IMR-90 (cell line): ENCODE data around the gene RBM39. TPM values are rescaled to one million over a fixed set of nuclear protein-coding genes. Genes with fewer than 3 reads are reported as not detected.

Experiments
- ATAC-seq: fragments of 200-7000 bp; cut with Tn5 transposase; 2 replicates; pipeline ENCODE4 v1.9.1; 2020; ENCODE audit warnings: low read depth, mild to moderate bottlenecking, moderate library complexity
- BruUV-seq: library from RNA; stranded (reverse); fragments of 400-500 nt; replicated peaks from 2 replicates; lab custom pipeline; 2021; lab: Mats Ljungman, UMichigan
- CTCF ChIA-PET: fragments of 300-600 bp; formaldehyde crosslinking; extraction: SDS; loops from one replicate; lab custom pipeline; 2021; ENCODE audit warnings: antibody characterized with exemption; lab: Yijun Ruan, JAX
- POLR2A ChIA-PET: fragments of 300-600 bp; sonication (Branson Sonifier 250); formaldehyde crosslinking; loops from one replicate; lab custom pipeline; 2022; ENCODE audit warnings: antibody characterized with exemption; ENCODE audit not compliant: unreplicated experiment; lab: Charles Lee
- DNase-seq: peaks from one replicate; pipeline ENCODE4 v3.0.0; 2013
- H2AFZ ChIP-seq: replicated peaks from 2 replicates; pipeline ENCODE3; 2013; ENCODE audit warnings: low read length, mild to moderate bottlenecking; ENCODE audit not compliant: poor library complexity
- H2AK5ac ChIP-seq: 2 replicates; pipeline ENCODE4 v1.6.1; 2013; ENCODE audit warnings: low read depth, low read length, inconsistent platforms
- H2AK9ac ChIP-seq: replicated peaks from 2 replicates; pipeline ENCODE3; 2013; ENCODE audit warnings: mild to moderate bottlenecking, low read depth, low read length, moderate library complexity; ENCODE audit not compliant: poor library complexity
- H2BK120ac ChIP-seq: 2 replicates; pipeline ENCODE4 v1.6.1; 2013; ENCODE audit warnings: low read depth, low read length, inconsistent platforms
- H2BK15ac ChIP-seq: 3 replicates; pipeline ENCODE4 v1.6.1; 2013; ENCODE audit warnings: low read depth, low read length, inconsistent platforms
- H2BK20ac ChIP-seq: 2 replicates; pipeline ENCODE4 v1.6.1; 2013; ENCODE audit warnings: low read depth, mild to moderate bottlenecking, inconsistent platforms, low read length, moderate library complexity
- H2BK5ac ChIP-seq: 2 replicates; pipeline ENCODE4 v1.6.1; 2013; ENCODE audit warnings: mild to moderate bottlenecking, low read depth, low read length, inconsistent platforms; ENCODE audit not compliant: poor library complexity, severe bottlenecking
- H3K14ac ChIP-seq: replicated peaks from 2 replicates; pipeline ENCODE4 v1.6.1; 2013; ENCODE audit warnings: low read depth, low read length, inconsistent platforms
- H3K18ac ChIP-seq: 2 replicates; pipeline ENCODE4 v1.6.1; 2013; ENCODE audit warnings: low read depth, low read length, control low read depth
- H3K23ac ChIP-seq: 2 replicates; pipeline ENCODE4 v1.6.1; 2013; ENCODE audit warnings: low read depth, low read length, inconsistent platforms
- H3K27ac ChIP-seq: 2 replicates; pipeline ENCODE4 v1.5.1; 2013; ENCODE audit warnings: mild to moderate bottlenecking, control low read depth, low read length; ENCODE audit not compliant: insufficient read depth
- H3K27me3 ChIP-seq: 2 replicates; pipeline ENCODE4 v1.6.1; 2013; ENCODE audit warnings: low read length; ENCODE audit not compliant: control insufficient read depth, insufficient read depth
- H3K36me3 ChIP-seq: 2 replicates; pipeline ENCODE4 v1.6.1; 2013; ENCODE audit warnings: low read length, mixed read lengths; ENCODE audit not compliant: control insufficient read depth, insufficient read depth
- H3K4ac ChIP-seq: 2 replicates; pipeline ENCODE4 v1.6.1; 2013; ENCODE audit warnings: low read depth, low read length, inconsistent platforms
- H3K4me1 ChIP-seq: 2 replicates; pipeline ENCODE4 v1.6.1; 2013; ENCODE audit warnings: low read length, mixed read lengths; ENCODE audit not compliant: control insufficient read depth, insufficient read depth
- H3K4me2 ChIP-seq: 2 replicates; pipeline ENCODE4 v1.6.1; 2013; ENCODE audit warnings: low read depth, mild to moderate bottlenecking, control low read depth, low read length, moderate library complexity
- H3K4me3 ChIP-seq: 2 replicates; pipeline ENCODE4 v1.5.1; 2013; ENCODE audit warnings: low read depth, mild to moderate bottlenecking, control low read depth, low read length, moderate library complexity; ENCODE audit not compliant: insufficient read depth
- H3K56ac ChIP-seq: 2 replicates; pipeline ENCODE4 v1.6.1; 2013; ENCODE audit warnings: low read length, inconsistent platforms; ENCODE audit not compliant: insufficient read depth; ENCODE audit errors: extremely low read depth
- H3K79me1 ChIP-seq, 2 experiments: 2 replicates each; pipeline ENCODE4 v1.6.1; 2013; ENCODE audit warnings: low read length in 2 of 2, inconsistent platforms in 1 of 2, low read depth in 1 of 2
- H3K9ac ChIP-seq: 2 replicates; pipeline ENCODE4 v1.6.1; 2013; ENCODE audit warnings: low read depth, low read length, control low read depth
- H3K9me1 ChIP-seq: 2 replicates; pipeline ENCODE4 v1.6.1; 2013; ENCODE audit warnings: low read length, inconsistent platforms; ENCODE audit not compliant: insufficient read depth
- H3K9me3 ChIP-seq: 2 replicates; pipeline ENCODE4 v1.6.1; 2013; ENCODE audit warnings: low read length; ENCODE audit not compliant: control insufficient read depth, insufficient read depth
- H4K20me1 ChIP-seq: 2 replicates; pipeline ENCODE4 v1.6.1; 2013; ENCODE audit warnings: low read length, inconsistent platforms; ENCODE audit not compliant: insufficient read depth
- H4K5ac ChIP-seq: 2 replicates; pipeline ENCODE4 v1.6.1; 2013; ENCODE audit warnings: mild to moderate bottlenecking, low read depth, low read length, control low read depth
- H4K8ac ChIP-seq, 2 experiments: 2 replicates each; pipeline ENCODE4 v1.6.1; 2013; ENCODE audit warnings: low read depth in 2 of 2, low read length in 2 of 2, control low read depth in 1 of 2, inconsistent platforms in 1 of 2
- H4K91ac ChIP-seq: 2 replicates; pipeline ENCODE4 v1.6.1; 2013; ENCODE audit warnings: low read depth, low read length, inconsistent platforms; ENCODE audit not compliant: insufficient read depth
- BHLHE40 ChIP-seq: fragments of 150-350 bp; IDR thresholded peaks from 2 replicates; pipeline ENCODE4 v1.6.1; 2016; ENCODE audit warnings: mild to moderate bottlenecking, low read depth, low read length
- CHD1 ChIP-seq: IDR thresholded peaks from 2 replicates; pipeline ENCODE4 v1.6.1; 2012; ENCODE audit warnings: low read depth, low read length, improper control_type of control experiment
- MAFK ChIP-seq: IDR thresholded peaks from 2 replicates; pipeline ENCODE4 v1.6.1; 2012; ENCODE audit warnings: low read depth, low read length, improper control_type of control experiment
- NFE2L2 ChIP-seq: fragments of 150-350 bp; IDR thresholded peaks from 2 replicates; pipeline ENCODE4 v1.6.1; 2016; ENCODE audit warnings: low read depth, mild to moderate bottlenecking, low read length
- RAD21 ChIP-seq: IDR thresholded peaks from 2 replicates; pipeline ENCODE4 v1.6.1; 2012; ENCODE audit warnings: low read length, improper control_type of control experiment
- RCOR1 ChIP-seq: IDR thresholded peaks from 2 replicates; pipeline ENCODE4 v1.6.1; 2012; ENCODE audit warnings: mild to moderate bottlenecking, low read length, improper control_type of control experiment; ENCODE audit not compliant: insufficient replicate concordance
- RFX5 ChIP-seq: IDR thresholded peaks from 2 replicates; pipeline ENCODE4 v1.8.0; 2012; ENCODE audit warnings: low read depth, mild to moderate bottlenecking, low read length, moderate library complexity
- USF2 ChIP-seq: fragments of 150-350 bp; IDR thresholded peaks from 2 replicates; pipeline ENCODE4 v1.6.1; 2017; ENCODE audit warnings: mild to moderate bottlenecking, antibody characterized with exemption, low read length, low read depth
- WGBS, 2 experiments: methylation state at CpG; one replicate each; pipeline versions ENCODE4 v1.1.5 to v1.1.7; 2013; ENCODE audit warnings: missing lambda C conversion rate in 2 of 2; ENCODE audit not compliant: insufficient read length in 1 of 2; ENCODE audit errors: extremely low coverage in 2 of 2; 5-methylcytosine and 5-hydroxymethylcytosine counted together
- dilution Hi-C: fragments of 300-500 bp; cut with HindIII; formaldehyde crosslinking; loops from one replicate; pipeline ENCODE4 v1.14.3; 2018; ENCODE audit warnings: low sequenced_read_pairs; ENCODE audit not compliant: unreplicated experiment
- in situ Hi-C: fragments of 300-500 bp; cut with MboI; formaldehyde crosslinking; loops from 3 replicates; pipeline ENCODE4 v1.14.3; 2019; ENCODE audit warnings: low sequenced_read_pairs, inconsistent platforms, mixed read lengths
- intact Hi-C: fragments of 100-400 bp; cut with micrococcal nuclease; formaldehyde crosslinking; loops from 2 replicates; pipeline ENCODE4 v1.10.0; 2022
- polyA plus RNA-seq, 3 experiments: library from polyadenylated mRNA; depleted of rRNA; stranded (reverse); fragments of >200 nt; gene quantifications; 2 replicates each; pipeline ENCODE4 v1.2.3, GENCODE V29; 2012; ENCODE audit warnings: low replicate concordance in 1 of 3
- total RNA-seq: library from RNA; depleted of rRNA; stranded (reverse); fragments of >200 nt; gene quantifications from 2 replicates; pipeline ENCODE4 v1.2.3, GENCODE V29; 2012

The RBM39 gene
- total and polyA plus RNA-seq, 2 of the 4 experiments (the other 2 are of a cell fraction), result 106 to 166 TPM

DNA sequence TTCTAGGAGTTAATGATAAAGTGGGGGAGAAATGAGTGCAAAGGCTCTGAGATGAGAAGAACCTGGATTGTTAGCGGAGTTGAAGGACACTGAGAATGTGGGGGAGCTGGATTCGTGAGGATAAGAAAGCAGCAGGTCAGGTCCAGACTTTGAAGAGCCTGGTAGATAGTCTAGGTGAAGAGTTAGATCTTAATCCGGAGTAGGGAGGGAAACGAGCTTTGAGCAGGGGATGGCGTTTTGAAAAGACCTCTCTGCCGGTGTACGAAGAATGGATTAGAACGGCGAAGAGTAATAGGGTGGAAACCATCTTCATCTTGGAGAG is 29.3 kb upstream of the RBM39 start:
- H2AK5ac ChIP-seq, result peak overlapping the region; percentile 73; the same call in 1 of the 2 replicates
- H2AFZ ChIP-seq, result peak overlapping the region; percentile 92
- H4K8ac ChIP-seq, result peak overlapping the region; percentile 52 to 78; a peak in 2 of 4 replicates
- H2BK20ac ChIP-seq, result peak overlapping the region; percentile 24; the same call in 1 of the 2 replicates
- intact Hi-C loops, result no loop called here
- H3K9me3 ChIP-seq, result no peaks in the 10 kb centered on the region
- H4K20me1 ChIP-seq, result peaks cover 8% of the 10 kb centered on the region; the same call in 1 of the 2 replicates
- no peak for TF ChIP-seq BHLHE40
- TF ChIP-seq MAFK, result no peak
- TF ChIP-seq CHD1, result no peak
- TF ChIP-seq RFX5, result no peak
- TF ChIP-seq NFE2L2, result no peak
- TF ChIP-seq USF2, result no peak
- TF ChIP-seq RCOR1, result no peak
- TF ChIP-seq RAD21, result no peak
- H2BK5ac ChIP-seq, result peak overlapping the region; percentile 56
- peak overlapping the region; percentile 15 for H3K18ac ChIP-seq
- H3K27ac ChIP-seq, result peak overlapping the region; percentile 42
- H2BK15ac ChIP-seq, result peak overlapping the region; percentile 74; the same call in 2 of the 3 replicates
- peak overlapping the region; percentile 26; the same call in 1 of the 2 replicates for H4K91ac ChIP-seq
- H3K4ac ChIP-seq, result peak overlapping the region; percentile 61
- no peak overlapping the region for H3K56ac ChIP-seq
- H3K4me1 ChIP-seq, result peaks cover 16% of the 10 kb centered on the region
- CTCF ChIA-PET, result no interaction called here
- H4K5ac ChIP-seq, result peak overlapping the region; percentile 29
- peak overlapping the region; percentile 64 for H3K4me2 ChIP-seq
- peaks cover 33 to 46% of the 10 kb centered on the region in 2 experiments for H3K79me1 ChIP-seq
- no peaks in the 10 kb centered on the region for H3K27me3 ChIP-seq
- H3K9me1 ChIP-seq, result peaks cover 13% of the 10 kb centered on the region; the same call in 1 of the 2 replicates
- ATAC-seq, result no peak
- no peak overlapping the region for H3K23ac ChIP-seq
- H3K36me3 ChIP-seq, result peaks cover 2% of the 10 kb centered on the region; the same call in 1 of the 2 replicates
- peak overlapping the region; percentile 62 for H3K14ac ChIP-seq
- H3K4me3 ChIP-seq, result peak overlapping the region; percentile 9; the same call in 1 of the 2 replicates
- BruUV-seq, result no TSS peak
- in situ Hi-C loops, result loop anchor here (25.0 kb wide), 1 partner anchor 366 kb away; no protein-coding TSS in a partner anchor
- WGBS, 2 experiments, result 77% methylated on average over 9 of the region's 9 CpGs; no CpG with 5 or more reads in 1 of the 2 experiments
- peak overlapping the region; percentile 56; the same call in 1 of the 2 replicates for H2BK120ac ChIP-seq
- H3K9ac ChIP-seq, result no peak overlapping the region
- dilution Hi-C loops, result no loop called here
- POLR2A ChIA-PET, result interaction anchor here (0.5 kb wide), 1 partner anchor 9 kb away, joined by 5 read pairs; no protein-coding TSS in a partner anchor
- H2AK9ac ChIP-seq, result peak overlapping the region; percentile 87
- DNase-seq, result no peak
